CD14-positive monocyte (primary cell): ENCODE measurements around the gene DCLRE1C. TPM values are rescaled to one million over a fixed set of nuclear protein-coding genes. Genes with fewer than 3 reads are reported as not detected.

ENCODE experiments used
- DNase-seq, 3 donors: peaks; one replicate each; pipeline ENCODE4 v3.0.0-alpha.2; 2011 to 2022
- H2AFZ ChIP-seq: 2 replicates; pipeline ENCODE4 v1.6.0; 2012; ENCODE audit warnings: mild to moderate bottlenecking, low read depth, low read length, inconsistent platforms; ENCODE audit not compliant: insufficient read depth, poor library complexity, severe bottlenecking
- H3K27ac ChIP-seq, 2 donors: 1 replicate in 1 of 2; 2 replicates in 1 of 2; pipeline ENCODE4 v1.5.1; 2012 to 2013; ENCODE audit warnings: low read length in 2 of 2, control low read depth in 1 of 2, inconsistent platforms in 1 of 2, low read depth in 1 of 2, mild to moderate bottlenecking in 1 of 2
- H3K27me3 ChIP-seq, 2 donors: one replicate each; pipeline versions ENCODE4 v1.6.0 to v1.6.1; 2011 to 2013; ENCODE audit warnings: low read length in 2 of 2; ENCODE audit not compliant: control insufficient read depth in 2 of 2, insufficient read depth in 2 of 2
- H3K36me3 ChIP-seq, 2 donors: replicated peaks in 1 of 2; 1 replicate in 1 of 2; 2 replicates in 1 of 2; pipeline versions ENCODE4 v1.5.1 to v1.6.1; 2012 to 2013; ENCODE audit warnings: low read length in 2 of 2, control low read depth in 1 of 2, inconsistent platforms in 1 of 2, mild to moderate bottlenecking in 1 of 2; ENCODE audit not compliant: insufficient read depth in 2 of 2, control insufficient read depth in 1 of 2
- H3K4me1 ChIP-seq, 2 donors: 1 replicate in 1 of 2; 2 replicates in 1 of 2; pipeline versions ENCODE4 v1.5.1 to v1.6.1; 2012 to 2013; ENCODE audit warnings: low read length in 2 of 2, control low read depth in 1 of 2, inconsistent platforms in 1 of 2, mild to moderate bottlenecking in 1 of 2, moderate library complexity in 1 of 2; ENCODE audit not compliant: insufficient read depth in 2 of 2, control insufficient read depth in 1 of 2
- H3K4me2 ChIP-seq: replicated peaks from 2 replicates; pipeline ENCODE3; 2012; ENCODE audit warnings: low read length, moderate library complexity, mild to moderate bottlenecking; ENCODE audit not compliant: poor library complexity, severe bottlenecking; ENCODE audit errors: extremely low read depth
- H3K4me3 ChIP-seq, 3 experiments: fragments of 200-600 bp in 1 of 3; sonication (generic) in 1 of 3; replicated peaks in 1 of 3; 1 replicate in 2 of 3; 2 replicates in 1 of 3; pipeline ENCODE4 v1.5.1; 2011 to 2013; ENCODE audit warnings: low read length in 3 of 3, mild to moderate bottlenecking in 3 of 3, control low read depth in 2 of 3, low read depth in 2 of 3, inconsistent platforms in 1 of 3, moderate library complexity in 1 of 3
- H3K79me2 ChIP-seq: 2 replicates; pipeline ENCODE4 v1.6.0; 2012; ENCODE audit warnings: mild to moderate bottlenecking, control low read depth, inconsistent platforms, low read length, moderate library complexity; ENCODE audit not compliant: insufficient read depth
- H3K9ac ChIP-seq: 2 replicates; pipeline ENCODE4 v1.6.0; 2017; ENCODE audit warnings: low read length, mild to moderate bottlenecking; ENCODE audit not compliant: insufficient read depth, poor library complexity, severe bottlenecking
- H3K9me3 ChIP-seq, 2 donors: replicated peaks in 1 of 2; 1 replicate in 1 of 2; 2 replicates in 1 of 2; pipeline versions ENCODE4 v1.5.1 to v1.6.1; 2012 to 2013; ENCODE audit warnings: low read length in 2 of 2, control low read depth in 1 of 2; ENCODE audit not compliant: control insufficient read depth in 1 of 2, insufficient read depth in 1 of 2
- H4K20me1 ChIP-seq: 2 replicates; pipeline ENCODE4 v1.6.0; 2012; ENCODE audit warnings: mild to moderate bottlenecking, low read length, control low read depth, moderate library complexity; ENCODE audit not compliant: insufficient read depth
- H3K27ac Mint-ChIP-seq, 7 donors: one replicate each; pipeline ENCODE4 v1.8.0; 2020; ENCODE audit warnings: mild to moderate bottlenecking in 7 of 7, mixed read lengths in 7 of 7, moderate library complexity in 6 of 7, inconsistent platforms in 2 of 7
- H3K27me3 Mint-ChIP-seq, 3 donors: one replicate each; pipeline ENCODE4 v1.8.0; 2021 to 2022; ENCODE audit warnings: low read depth in 3 of 3, mild to moderate bottlenecking in 3 of 3, mixed read lengths in 3 of 3, moderate library complexity in 3 of 3, inconsistent platforms in 1 of 3
- H3K36me3 Mint-ChIP-seq, 2 donors: one replicate each; pipeline ENCODE4 v1.8.0; 2020; ENCODE audit warnings: mixed read lengths in 2 of 2, inconsistent platforms in 1 of 2, mild to moderate bottlenecking in 1 of 2
- H3K4me1 Mint-ChIP-seq: one replicate; pipeline ENCODE4 v1.8.0; 2020; ENCODE audit warnings: mild to moderate bottlenecking, mixed read lengths
- H3K4me3 Mint-ChIP-seq, 2 donors: one replicate each; pipeline ENCODE4 v1.8.0; 2020; ENCODE audit warnings: mild to moderate bottlenecking in 2 of 2, mixed read lengths in 2 of 2, moderate library complexity in 1 of 2
- H3K9me3 Mint-ChIP-seq, 7 donors: one replicate each; pipeline ENCODE4 v1.8.0; 2020 to 2022; ENCODE audit warnings: mixed read lengths in 7 of 7, mild to moderate bottlenecking in 6 of 7, moderate library complexity in 6 of 7, inconsistent platforms in 2 of 7
- CTCF ChIP-seq: fragments of 200-600 bp; IDR thresholded peaks from one replicate; pipeline ENCODE4 v1.8.0; 2022; ENCODE audit warnings: antibody characterized with exemption, mild to moderate bottlenecking
- WGBS: methylation state at CpG from one replicate; pipeline ENCODE4 v1.1.5; 2013; ENCODE audit warnings: missing lambda C conversion rate; ENCODE audit not compliant: insufficient coverage; 5-methylcytosine and 5-hydroxymethylcytosine counted together
- intact Hi-C, 2 donors: fragments of 100-400 bp; cut with micrococcal nuclease; formaldehyde crosslinking; loops; one replicate each; pipeline versions ENCODE4 v1.15.0 to v1.15.1; 2023
- polyA plus RNA-seq, 3 donors: library from polyadenylated mRNA; depleted of rRNA in 1 of 3; unstranded in 2 of 3; stranded (reverse) in 1 of 3; fragments of 300-500 nt in 2 of 3; fragments of >200 nt in 1 of 3; fragmentation: Illumina TruSeq in 2 of 3; gene quantifications; 1 replicate in 2 of 3; 2 replicates in 1 of 3; pipeline ENCODE4 v1.2.3, GENCODE V29; 2012 to 2021

DCLRE1C gene
- polyA plus RNA-seq, 3 donors = 8.9 to 17.6 (median 10.9) TPM

- H3K27ac ChIP-seq = no peak overlapping the region
- Mint-ChIP-seq H3K36me3 (peaks cover 97 to 100% of the 10 kb centered on the region in 2 donors), H3K9me3 (peaks cover 8 to 19% (median 10%) of the 10 kb centered on the region in 7 donors), H3K27me3 (no peaks in the 10 kb centered on the region), H3K4me1 (no peaks in the 10 kb centered on the region), H3K4me3 (no peak overlapping the region), H3K27ac (no peak overlapping the region)
- H3K79me2 ChIP-seq = peaks cover 11% of the 10 kb centered on the region
- no peak for DNase-seq
- peaks cover 6 to 18% of the 10 kb centered on the region in 2 donors for H3K9me3 ChIP-seq
- H3K36me3 ChIP-seq = peaks cover 87 to 100% of the 10 kb centered on the region in 2 donors
- no peak overlapping the region for H3K9ac ChIP-seq
- no peaks in the 10 kb centered on the region for H3K4me1 ChIP-seq
- no peak overlapping the region for H2AFZ ChIP-seq
- WGBS = 100% methylated on average over 1 of the region's 3 CpGs
- H3K27me3 ChIP-seq = no peaks in the 10 kb centered on the region
- no peak overlapping the region for H3K4me3 ChIP-seq
- H3K4me2 ChIP-seq = no peak overlapping the region
- intact Hi-C loops = no loop called here
- peaks cover 27% of the 10 kb centered on the region for H4K20me1 ChIP-seq
- no peak for TF ChIP-seq CTCF
Observed at GRCh38 chr10:14918964-14919363, 34.9 kb downstream of the DCLRE1C start.

GRCh38 chr10:14917827-14918226, 36.1 kb downstream of the DCLRE1C start:
- Histone ChIP-seq H3K79me2 (peaks cover 17% of the 10 kb centered on the region), H3K4me1 (no peaks in the 10 kb centered on the region), H3K9me3 (peaks cover 6 to 18% of the 10 kb centered on the region in 2 donors), H2AFZ (no peak overlapping the region), H3K4me2 (no peak overlapping the region), H3K27me3 (no peaks in the 10 kb centered on the region), H4K20me1 (peaks cover 27% of the 10 kb centered on the region), H3K4me3 (no peak overlapping the region), H3K9ac (no peak overlapping the region), H3K36me3 (peaks cover 87 to 100% of the 10 kb centered on the region in 2 donors), H3K27ac (no peak overlapping the region)
- H3K9me3 Mint-ChIP-seq = peaks cover 9 to 19% (median 10%) of the 10 kb centered on the region in 7 donors
- intact Hi-C loops = no loop called here
- H3K36me3 Mint-ChIP-seq = peaks cover 96 to 100% of the 10 kb centered on the region in 2 donors
- TF ChIP-seq CTCF = no peak
- no peak overlapping the region for H3K4me3 Mint-ChIP-seq
- no CpG with 5 or more reads among the region's 3 CpGs for WGBS
- H3K27me3 Mint-ChIP-seq = no peaks in the 10 kb centered on the region
- no peak for DNase-seq
- H3K27ac Mint-ChIP-seq = no peak overlapping the region
- H3K4me1 Mint-ChIP-seq = no peaks in the 10 kb centered on the region
